GM19397 (cell line): Measurements from ENCODE around the gene COBLL1.
A peak's percentile ranks its signal among the peaks of the same experiment; 100 is the strongest.

Source experiments
- ATAC-seq: cut with Tn5 transposase; IDR thresholded peaks from one replicate; pipeline ENCODE4 v1.9.1; 2021; ENCODE audit warnings: mild to moderate bottlenecking, moderate library complexity; ENCODE audit not compliant: unreplicated experiment

COBLL1 gene

GRCh38 chr2:164789968-164790367 lies 51.7 kb downstream of the COBLL1 start:
- ATAC-seq: no peak

DNA sequence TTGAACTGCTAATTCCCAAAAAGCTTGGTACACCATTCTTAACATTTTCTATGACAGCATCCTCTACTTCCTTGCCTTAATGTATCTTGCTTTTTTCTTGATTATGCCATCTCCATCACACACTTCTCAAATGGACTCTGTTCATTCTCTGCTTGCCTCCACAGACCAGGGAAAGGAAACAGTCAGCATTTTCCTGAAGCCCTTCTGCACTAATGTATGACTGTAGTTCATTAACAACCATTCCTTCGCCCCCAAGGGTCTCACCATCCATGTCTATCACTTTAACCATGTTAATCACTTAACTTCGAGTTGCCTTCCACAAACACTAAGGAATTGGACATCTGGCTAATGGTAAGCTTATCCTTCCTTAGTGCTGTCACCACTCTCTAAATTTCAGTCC lies 54.8 kb downstream of the COBLL1 start:
- ATAC-seq: no peak

DNA sequence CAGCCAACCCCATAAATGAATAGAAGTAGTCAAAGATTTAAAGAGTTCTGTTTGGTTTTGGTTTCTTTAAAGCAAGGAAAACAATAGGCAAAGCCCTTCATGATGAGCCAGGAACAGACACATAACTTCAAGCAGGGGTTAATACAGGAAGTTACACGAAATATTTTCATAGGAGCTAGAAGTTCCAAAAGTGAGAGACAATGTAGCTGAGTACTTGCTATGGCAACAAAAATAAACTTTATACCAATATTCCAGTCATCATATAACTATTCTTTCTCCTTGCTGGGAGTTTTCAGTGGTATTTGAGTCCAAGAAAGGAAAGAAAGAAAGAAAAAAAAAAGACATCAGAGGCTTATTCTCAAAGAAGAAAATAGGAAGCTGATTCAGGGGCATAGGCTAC lies 56.2 kb downstream of the COBLL1 start:
- ATAC-seq: no peak

DNA sequence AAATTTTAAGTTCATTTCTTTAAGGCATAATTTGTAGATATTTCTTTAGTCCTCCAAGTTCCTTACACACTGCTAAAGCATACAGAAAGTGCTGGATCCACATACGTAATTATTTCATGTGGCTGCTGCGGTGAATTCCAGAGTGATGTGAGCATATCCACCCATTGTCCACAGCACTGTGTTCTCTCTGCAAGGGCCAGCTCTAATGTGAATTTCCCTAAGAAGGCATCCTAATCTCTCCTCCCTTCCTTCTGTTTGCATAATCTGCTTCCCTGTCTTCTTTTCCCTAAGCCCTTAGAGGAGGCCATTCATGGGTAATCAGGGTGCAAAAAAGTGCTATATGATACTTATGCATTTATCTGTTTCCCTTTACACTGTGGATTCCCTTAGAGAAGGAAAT lies 57.2 kb downstream of the COBLL1 start:
- ATAC-seq: no peak

DNA sequence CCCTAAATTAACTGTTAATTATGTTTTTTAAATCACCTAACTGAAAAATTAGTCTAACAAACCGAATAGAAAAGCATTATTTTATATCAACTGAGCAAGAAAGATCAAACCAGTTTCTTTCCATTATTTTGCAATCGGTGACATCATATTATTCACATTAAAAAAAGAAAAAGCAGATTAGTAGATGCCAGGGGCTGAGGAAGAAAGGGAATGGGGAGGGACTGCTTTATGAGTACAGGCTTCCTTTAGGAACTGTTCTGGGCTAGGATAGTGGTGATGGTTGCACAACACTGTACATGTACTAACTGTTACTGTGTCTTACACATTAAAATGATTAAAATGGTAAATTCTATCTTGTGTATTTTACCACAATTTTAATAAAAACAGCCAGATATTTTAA lies 59.3 kb downstream of the COBLL1 start:
- ATAC-seq: no peak

GRCh38 chr2:164781394-164781793 lies 60.2 kb downstream of the COBLL1 start:
- ATAC-seq: no peak

DNA sequence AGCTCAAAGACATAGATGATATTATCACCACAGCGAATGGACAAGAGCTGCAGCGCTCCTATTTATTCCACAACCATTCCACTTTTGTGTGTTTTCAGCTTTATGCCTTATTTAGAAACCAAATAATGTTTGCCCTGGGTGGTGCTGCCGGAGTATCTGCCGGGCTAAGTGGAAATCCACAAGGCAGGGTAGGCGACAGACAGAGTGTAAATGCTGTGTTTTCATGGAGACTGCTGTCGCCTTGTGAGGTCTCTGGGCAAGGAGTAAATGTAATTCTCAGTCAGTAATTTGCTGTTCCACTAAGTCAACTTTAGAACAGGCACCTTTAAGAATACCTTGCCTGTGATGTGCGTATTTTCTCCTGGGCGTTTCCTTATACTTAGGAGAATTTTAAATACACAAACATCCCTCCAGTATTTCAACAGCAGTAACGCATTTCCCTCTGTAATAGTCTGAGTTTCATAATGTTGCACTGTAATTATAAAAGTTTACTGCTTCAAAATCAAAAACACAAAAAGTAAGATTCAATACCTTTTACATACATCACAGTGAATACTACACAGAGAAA lies 60.9 kb downstream of the COBLL1 start:
- ATAC-seq: no peak

DNA sequence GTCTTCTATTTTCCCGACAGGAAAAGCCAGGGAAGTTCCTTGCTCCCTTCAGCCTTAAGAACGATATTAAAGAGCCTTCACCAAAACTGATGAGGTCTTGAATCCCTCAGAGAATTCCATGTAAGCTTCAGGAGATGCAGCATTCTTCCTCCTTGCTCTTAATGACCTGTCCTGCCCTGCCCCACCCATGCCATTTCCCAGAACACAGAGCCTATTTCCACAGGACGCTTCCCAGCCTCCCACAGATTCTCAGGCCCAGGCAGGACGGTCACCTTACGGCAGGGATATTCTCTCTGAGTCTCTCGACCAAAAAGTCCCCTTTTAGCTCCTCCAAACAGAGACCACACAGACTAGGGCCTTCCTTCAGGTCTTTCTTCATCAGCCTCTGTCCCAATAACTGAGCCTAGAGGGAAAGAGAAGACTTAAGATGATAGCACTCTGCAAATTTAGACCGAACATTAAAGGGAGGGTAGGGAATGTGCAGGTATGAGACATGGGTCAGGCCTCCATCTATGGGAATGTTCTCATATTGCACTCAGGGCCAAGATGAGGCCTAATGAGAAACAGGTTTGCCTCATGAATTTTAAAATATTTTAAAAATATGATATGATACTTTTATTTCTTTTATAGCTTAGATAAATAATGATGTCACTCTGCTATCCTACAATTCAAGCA lies 62.1 kb downstream of the COBLL1 start:
- no peak for ATAC-seq

DNA sequence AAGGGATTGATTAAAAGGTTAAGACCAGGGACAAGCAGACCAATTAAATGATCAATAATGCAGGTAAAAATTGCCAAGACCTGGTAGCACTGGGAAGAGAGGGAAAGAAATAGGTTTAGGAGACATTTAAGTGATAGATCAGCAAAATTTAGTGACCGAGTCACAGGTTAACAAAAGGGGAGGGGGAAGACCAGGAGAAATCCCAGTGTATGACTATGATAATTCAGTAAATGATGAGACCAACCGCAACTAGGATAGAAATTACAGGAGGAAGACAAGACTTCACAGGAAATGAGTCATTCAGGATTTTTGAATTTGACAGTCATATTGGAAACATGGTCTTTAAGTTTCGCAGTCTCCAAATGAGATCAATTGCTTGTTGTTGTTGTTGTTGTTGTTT lies 62.9 kb downstream of the COBLL1 start:
- no peak for ATAC-seq

- no peak for ATAC-seq
These were observed 63.7 kb downstream of the COBLL1 start for GRCh38 chr2:164777847-164778461.

GRCh38 chr2:164773635-164774034 lies 68.0 kb downstream of the COBLL1 start:
- no peak for ATAC-seq

DNA sequence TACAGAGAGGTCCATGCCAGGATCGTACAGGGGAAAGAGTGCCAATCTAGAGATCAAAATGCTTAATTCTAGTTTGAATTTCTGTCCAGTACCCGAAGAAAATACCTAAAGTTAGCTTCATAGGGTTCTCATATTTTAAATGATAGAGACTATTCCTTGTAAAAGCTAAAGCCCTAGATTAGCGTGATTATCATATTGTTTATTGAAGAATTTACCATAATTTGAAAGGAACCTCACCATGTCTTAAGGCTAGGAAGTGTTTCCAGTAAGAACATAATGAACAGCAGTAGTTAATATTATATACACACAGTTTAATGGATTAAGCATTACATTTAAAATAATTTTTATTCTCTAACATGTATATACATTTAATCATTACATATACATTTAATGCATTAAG lies 68.5 kb downstream of the COBLL1 start:
- ATAC-seq: no peak

DNA sequence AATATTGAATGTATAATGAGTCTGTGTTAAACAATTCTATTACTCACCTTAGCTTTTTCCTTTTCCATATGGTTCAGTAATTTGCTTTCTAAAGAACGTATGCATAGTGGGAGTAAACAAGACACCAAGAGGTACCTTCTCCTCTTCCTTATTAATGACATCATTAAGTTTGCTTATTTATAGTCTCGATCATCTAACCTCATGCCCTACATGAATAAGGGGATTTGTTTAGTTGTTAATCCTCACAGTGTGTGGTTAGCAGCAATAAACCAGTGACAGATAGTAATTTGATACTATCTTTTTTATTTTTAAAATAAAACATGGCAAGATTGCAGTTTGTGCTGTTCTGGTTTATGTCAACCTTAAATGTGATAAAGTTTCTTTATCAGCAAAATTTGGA lies 69.7 kb downstream of the COBLL1 start:
- no peak for ATAC-seq

- no peak for ATAC-seq
These were observed 71.2 kb downstream of the COBLL1 start for GRCh38 chr2:164770421-164770916.

DNA sequence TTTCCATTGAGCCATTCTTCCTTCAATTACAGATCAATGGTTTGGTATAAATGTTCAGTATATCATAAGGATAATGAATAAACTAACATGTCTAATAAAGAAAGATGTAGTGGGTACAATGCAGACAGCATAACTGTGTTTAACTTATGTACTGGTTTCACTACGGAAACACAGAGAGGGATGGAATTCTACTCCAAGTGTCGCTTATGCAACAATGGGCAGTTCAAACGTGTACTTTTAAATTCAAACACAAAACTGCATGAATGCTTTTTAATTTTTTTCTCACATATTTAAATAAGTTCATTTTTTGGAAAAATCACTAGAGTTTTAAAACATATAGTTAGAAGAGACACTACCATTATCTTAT lies 74.7 kb downstream of the COBLL1 start:
- no peak for ATAC-seq

GRCh38 chr2:164766216-164766953 lies 75.2 kb downstream of the COBLL1 start:
- no peak for ATAC-seq

- no peak for ATAC-seq
These were observed 76.6 kb downstream of the COBLL1 start for GRCh38 chr2:164764996-164765395.

GRCh38 chr2:164764474-164764873 lies 77.1 kb downstream of the COBLL1 start:
- no peak for ATAC-seq

GRCh38 chr2:164763431-164763830 lies 78.2 kb downstream of the COBLL1 start:
- ATAC-seq: no peak

- peak; percentile 2 for ATAC-seq
These were observed 79.7 kb downstream of the COBLL1 start for GRCh38 chr2:164761737-164762460.

GRCh38 chr2:164761201-164761600 lies 80.4 kb downstream of the COBLL1 start:
- peak; percentile 99 for ATAC-seq
